ENCODE results near the gene RALGAPA2. TPM values are rescaled to one million over a fixed set of nuclear protein-coding genes. Genes with fewer than 3 reads are reported as not detected.

The RALGAPA2 gene
- total RNA-seq, 1 donor, result 6.2 TPM

GRCh38 chr20:20368418-20369249 lies 343.8 kb downstream of the RALGAPA2 start:
- no peak overlapping the region for H3K4me2 ChIP-seq (ENCODE audit: insufficient read depth, low read length)
- H3K36me3 ChIP-seq (ENCODE audit: insufficient read depth, low read length), result no peaks in the 10 kb centered on the region

GRCh38 chr20:20367575-20368417 lies 344.6 kb downstream of the RALGAPA2 start, which contains the start of gene INSM1:
INSM1 (plus strand) TSS chr20:20368104; CDS start chr20:20368268, 164 bp downstream.
- Histone ChIP-seq H3K27ac (ENCODE audit: low read depth, low read length) (no peak within 1 kb of the TSS), H3K4me2 (ENCODE audit: insufficient read depth, low read length) (no peak within 1 kb of the TSS), H3K27me3 (ENCODE audit: insufficient read depth, low read length) (peaks cover 86% of the 10 kb centered on the region), H3K79me2 (ENCODE audit: insufficient read depth, low read length) (no peaks in the 10 kb centered on the region), H4K20me1 (ENCODE audit: insufficient read depth, low read length) (no peaks in the 10 kb centered on the region), H3K4me3 (ENCODE audit: insufficient read depth, low read length) (no peak within 1 kb of the TSS), H3K36me3 (ENCODE audit: insufficient read depth, low read length) (no peaks in the 10 kb centered on the region), H2AFZ (ENCODE audit: low read length) (no peak within 1 kb of the TSS), H3K4me1 (ENCODE audit: insufficient read depth, low read length) (no peaks in the 10 kb centered on the region), H3K9me3 (ENCODE audit: low read depth, low read length) (no peaks in the 10 kb centered on the region)
- peak; percentile 77 for DNase-seq (ENCODE audit: insufficient read length, low spot score, missing footprints)
- TF ChIP-seq CTCF (IDR thresholded peaks at IDR 0.05; ENCODE audit: extremely low read depth, low read depth, low read length), result no peak

More at GRCh38 chr20:20368418-20369249, 343.8 kb downstream of the RALGAPA2 start:
- H3K79me2 ChIP-seq (ENCODE audit: insufficient read depth, low read length), result no peaks in the 10 kb centered on the region
- peak; percentile 85 for DNase-seq (ENCODE audit: insufficient read length, low spot score, missing footprints)
- H3K9me3 ChIP-seq (ENCODE audit: low read depth, low read length), result no peaks in the 10 kb centered on the region
- no peak for TF ChIP-seq CTCF (IDR thresholded peaks at IDR 0.05; ENCODE audit: extremely low read depth, low read depth, low read length)
- no peak overlapping the region for H3K27ac ChIP-seq (ENCODE audit: low read depth, low read length)
- H3K27me3 ChIP-seq (ENCODE audit: insufficient read depth, low read length), result peaks cover 79% of the 10 kb centered on the region
- no peak overlapping the region for H2AFZ ChIP-seq (ENCODE audit: low read length)
- H3K4me1 ChIP-seq (ENCODE audit: insufficient read depth, low read length), result no peaks in the 10 kb centered on the region
- no peaks in the 10 kb centered on the region for H4K20me1 ChIP-seq (ENCODE audit: insufficient read depth, low read length)
- no peak overlapping the region for H3K4me3 ChIP-seq (ENCODE audit: insufficient read depth, low read length)

- TF ChIP-seq CTCF (IDR thresholded peaks at IDR 0.05; ENCODE audit: extremely low read depth, low read depth, low read length), result no peak
Measured at GRCh38 chr20:20366876-20367574, 345.4 kb downstream of the RALGAPA2 start.

More at GRCh38 chr20:20366876-20367574, 345.4 kb downstream of the RALGAPA2 start:
- Histone ChIP-seq H3K4me3 (ENCODE audit: insufficient read depth, low read length) (no peak overlapping the region), H3K4me2 (ENCODE audit: insufficient read depth, low read length) (no peak overlapping the region), H2AFZ (ENCODE audit: low read length) (no peak overlapping the region), H3K9me3 (ENCODE audit: low read depth, low read length) (no peaks in the 10 kb centered on the region), H3K4me1 (ENCODE audit: insufficient read depth, low read length) (no peaks in the 10 kb centered on the region), H3K27me3 (ENCODE audit: insufficient read depth, low read length) (peaks cover 86% of the 10 kb centered on the region), H4K20me1 (ENCODE audit: insufficient read depth, low read length) (no peaks in the 10 kb centered on the region), H3K36me3 (ENCODE audit: insufficient read depth, low read length) (no peaks in the 10 kb centered on the region), H3K27ac (ENCODE audit: low read depth, low read length) (no peak overlapping the region), H3K79me2 (ENCODE audit: insufficient read depth, low read length) (no peaks in the 10 kb centered on the region)
- DNase-seq (ENCODE audit: insufficient read length, low spot score, missing footprints), result peak; percentile 68

Measured in osteoblast (primary cell).